HEK293T (cell line): ENCODE measurements around the gene PRKG1.

ENCODE experiments used
- CTCF ChIA-PET: fragments of 350-600 bp; formaldehyde crosslinking; extraction: SDS; loops from one replicate; lab custom pipeline; 2021; ENCODE audit warnings: antibody characterized with exemption, inconsistent platforms; lab: Yijun Ruan, JAX
- POLR2A ChIA-PET: fragments of 350-600 bp; formaldehyde crosslinking; extraction: SDS; loops from one replicate; lab custom pipeline; 2020; ENCODE audit warnings: antibody characterized with exemption, inconsistent platforms; lab: Yijun Ruan, JAX
- DNase-seq: peaks from one replicate; pipeline ENCODE4 v3.0.0; 2012; ENCODE audit warnings: mixed read lengths; ENCODE audit errors: extremely low spot score
- ARNT ChIP-seq: fragments of 450-650 bp; IDR thresholded peaks from 2 replicates; pipeline ENCODE4 v1.6.1; 2017; ENCODE audit warnings: mild to moderate bottlenecking
- BHLHE40 ChIP-seq: fragments of 450-650 bp; IDR thresholded peaks from 2 replicates; pipeline ENCODE4 v1.6.1; 2016; ENCODE audit warnings: mild to moderate bottlenecking, moderate library complexity, borderline replicate concordance
- CTBP1 ChIP-seq: fragments of 450-650 bp; IDR thresholded peaks from 2 replicates; pipeline ENCODE4 v1.6.1; 2016; ENCODE audit warnings: borderline replicate concordance
- ELF4 ChIP-seq: fragments of 450-650 bp; IDR thresholded peaks from 2 replicates; pipeline ENCODE4 v1.6.1; 2017; ENCODE audit warnings: antibody characterized with exemption
- FOXA1 ChIP-seq: fragments of 450-650 bp; IDR thresholded peaks from 2 replicates; pipeline ENCODE4 v1.6.1; 2016; ENCODE audit warnings: mild to moderate bottlenecking
- FOXK2 ChIP-seq: fragments of 450-650 bp; IDR thresholded peaks from 2 replicates; pipeline ENCODE4 v1.6.1; 2016; ENCODE audit warnings: mild to moderate bottlenecking
- FOXM1 ChIP-seq: fragments of 450-650 bp; IDR thresholded peaks from 2 replicates; pipeline ENCODE4 v1.6.1; 2017; ENCODE audit warnings: mild to moderate bottlenecking, borderline replicate concordance
- HDGF ChIP-seq: fragments of 450-650 bp; IDR thresholded peaks from 2 replicates; pipeline ENCODE4 v1.6.1; 2017; ENCODE audit warnings: antibody characterized with exemption, borderline replicate concordance
- L3MBTL2 ChIP-seq: fragments of 450-650 bp; conservative IDR thresholded peaks from 2 replicates; pipeline ENCODE4 v1.6.1; 2016; ENCODE audit warnings: mild to moderate bottlenecking
- LEF1 ChIP-seq: fragments of 450-650 bp; IDR thresholded peaks from 2 replicates; pipeline ENCODE4 v1.6.1; 2017; ENCODE audit warnings: mild to moderate bottlenecking, borderline replicate concordance
- NFRKB ChIP-seq: fragments of 450-650 bp; IDR thresholded peaks from 2 replicates; pipeline ENCODE4 v1.6.1; 2016; ENCODE audit warnings: mild to moderate bottlenecking, moderate library complexity
- PKNOX1 ChIP-seq: fragments of 450-650 bp; IDR thresholded peaks from 2 replicates; pipeline ENCODE4 v1.6.1; 2016
- SP1 ChIP-seq: fragments of 450-650 bp; IDR thresholded peaks from 2 replicates; pipeline ENCODE4 v1.6.1; 2017
- SUZ12 ChIP-seq: fragments of 450-650 bp; IDR thresholded peaks from 2 replicates; pipeline ENCODE4 v1.6.1; 2016; ENCODE audit warnings: mild to moderate bottlenecking
- TARDBP ChIP-seq: fragments of 450-650 bp; IDR thresholded peaks from 2 replicates; pipeline ENCODE4 v1.6.1; 2016
- ZNF384 ChIP-seq: fragments of 450-650 bp; IDR thresholded peaks from 2 replicates; pipeline ENCODE4 v1.6.1; 2016

The PRKG1 gene

GRCh38 chr10:51086710-51087109 is 12.4 kb downstream of the PRKG1 start:
- no peak for DNase-seq
- ChIA-PET CTCF (no interaction called here), POLR2A (no interaction called here)
- no peak for TF ChIP-seq TARDBP
- TF ChIP-seq SUZ12: no peak
- no peak for TF ChIP-seq FOXK2
- no peak for TF ChIP-seq PKNOX1
- TF ChIP-seq ELF4: no peak
- TF ChIP-seq ZNF384: no peak
- TF ChIP-seq FOXA1: no peak
- TF ChIP-seq CTBP1: no peak
- no peak for TF ChIP-seq L3MBTL2
- TF ChIP-seq BHLHE40: no peak
- TF ChIP-seq FOXM1: no peak
- TF ChIP-seq HDGF: no peak
- no peak for TF ChIP-seq SP1
- TF ChIP-seq ARNT: no peak
- no peak for TF ChIP-seq LEF1
- no peak for TF ChIP-seq NFRKB

- ChIA-PET CTCF (no interaction called here), POLR2A (no interaction called here)
- DNase-seq: no peak
- TF ChIP-seq NFRKB (no peak), SUZ12 (no peak), TARDBP (no peak), ZNF384 (no peak)
These were observed 12.8 kb downstream of the PRKG1 start for GRCh38 chr10:51087114-51087513.

- POLR2A ChIA-PET: no interaction called here
- no peak for DNase-seq
- TF ChIP-seq ZNF384: no peak
- no peak for TF ChIP-seq BHLHE40
- TF ChIP-seq L3MBTL2: no peak
- TF ChIP-seq ELF4: no peak
- TF ChIP-seq SUZ12: no peak
- TF ChIP-seq PKNOX1: no peak
- no peak for TF ChIP-seq SP1
- TF ChIP-seq FOXK2: no peak
- no peak for TF ChIP-seq TARDBP
- no peak for TF ChIP-seq FOXM1
- no peak for TF ChIP-seq LEF1
- TF ChIP-seq HDGF: no peak
- TF ChIP-seq NFRKB: no peak
- TF ChIP-seq ARNT: no peak
- TF ChIP-seq CTBP1: no peak
- TF ChIP-seq FOXA1: no peak
- CTCF ChIA-PET: no interaction called here
These were observed 15.9 kb downstream of the PRKG1 start for GRCh38 chr10:51090190-51090589.

- TF ChIP-seq LEF1: no peak
- TF ChIP-seq NFRKB: no peak
- no peak for TF ChIP-seq FOXK2
- no peak for TF ChIP-seq ZNF384
- TF ChIP-seq PKNOX1: no peak
- no peak for TF ChIP-seq SP1
- TF ChIP-seq TARDBP: no peak
- TF ChIP-seq ELF4: no peak
- no peak for TF ChIP-seq FOXM1
- no peak for TF ChIP-seq ARNT
- TF ChIP-seq CTBP1: no peak
- no peak for TF ChIP-seq SUZ12
- no peak for TF ChIP-seq BHLHE40
- no peak for TF ChIP-seq FOXA1
- TF ChIP-seq HDGF: no peak
- no peak for TF ChIP-seq L3MBTL2
- DNase-seq: no peak
- CTCF ChIA-PET: interaction anchor here (1.4 kb wide), 1 partner anchor 12 kb away, joined by 5 read pairs; no protein-coding TSS in a partner anchor
- POLR2A ChIA-PET: interaction anchor here (1.1 kb wide), 1 partner anchor 30 kb away, joined by 3 read pairs; no protein-coding TSS in a partner anchor
These were observed 18.1 kb downstream of the PRKG1 start for GRCh38 chr10:51092402-51092801.

- TF ChIP-seq ELF4 (no peak), PKNOX1 (no peak), L3MBTL2 (0 out of 2 replicates have a peak, but pooled peaks have one; percentile 19)
- no peak for DNase-seq
- ChIA-PET CTCF (no interaction called here), POLR2A (no interaction called here)
These were observed 21.2 kb downstream of the PRKG1 start for GRCh38 chr10:51095444-51095843.

GRCh38 chr10:51097546-51097945 is 23.3 kb downstream of the PRKG1 start:
- no peak for DNase-seq
- CTCF ChIA-PET: no interaction called here
- POLR2A ChIA-PET: no interaction called here
- no peak for TF ChIP-seq FOXK2
- TF ChIP-seq SP1: no peak
- TF ChIP-seq ZNF384: no peak
- no peak for TF ChIP-seq BHLHE40
- no peak for TF ChIP-seq HDGF
- TF ChIP-seq PKNOX1: no peak
- no peak for TF ChIP-seq FOXA1
- no peak for TF ChIP-seq SUZ12
- no peak for TF ChIP-seq LEF1
- TF ChIP-seq ARNT: no peak
- TF ChIP-seq NFRKB: no peak
- TF ChIP-seq TARDBP: no peak
- no peak for TF ChIP-seq FOXM1
- no peak for TF ChIP-seq L3MBTL2
